Stimulated activated CD4-positive, alpha-beta T cell treated with anti-CD3 and anti-CD28 coated beads, TNF-alpha, amount 100 ng/mL, for 4 hours (primary cell): Measurements from ENCODE around the gene DNAJC6.

Experiments used
- DNase-seq, 3 experiments: peaks; one replicate each; pipeline ENCODE4 v3.0.0-alpha.2; 2020; ENCODE audit warnings: low read depth in 3 of 3

Gene DNAJC6

DNA sequence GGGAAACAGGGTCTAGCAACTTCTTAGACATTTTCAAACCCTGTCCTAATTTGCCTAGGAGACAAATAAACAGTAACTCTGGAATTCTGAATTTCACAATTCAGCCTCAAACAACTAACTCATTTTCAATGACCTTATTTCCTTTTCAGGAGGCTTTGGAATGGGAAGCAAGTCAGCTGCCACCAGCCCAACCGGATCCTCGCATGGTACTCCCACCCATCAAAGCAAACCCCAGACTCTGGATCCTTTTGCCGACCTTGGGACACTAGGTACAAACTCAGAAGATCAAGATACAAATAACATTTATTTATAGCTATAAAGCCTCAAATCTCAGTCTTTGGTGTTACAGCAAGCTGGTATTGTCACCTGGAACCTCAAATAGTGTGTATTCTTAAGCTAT lies 92.3 kb downstream of the DNAJC6 start:
- DNase-seq, result no peak

DNA sequence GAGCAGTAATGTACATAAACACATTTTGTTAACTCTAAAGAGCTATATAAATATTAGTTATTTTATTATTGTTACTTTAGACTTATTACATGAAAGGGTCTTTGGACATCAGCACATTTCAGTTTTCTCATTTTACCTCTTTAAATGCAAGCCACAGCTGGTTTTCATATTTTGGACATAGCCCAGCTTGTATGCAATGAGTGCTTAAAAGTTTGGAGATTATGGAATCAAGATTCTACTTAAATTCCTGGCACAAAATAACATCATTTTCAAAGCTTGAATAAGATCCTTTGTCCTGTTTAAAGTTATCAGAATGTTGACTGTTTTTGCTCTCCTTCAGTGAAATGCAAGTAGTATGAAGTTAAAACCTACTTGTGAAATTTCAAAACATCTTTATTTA lies 95.6 kb downstream of the DNAJC6 start:
- no peak for DNase-seq

DNA sequence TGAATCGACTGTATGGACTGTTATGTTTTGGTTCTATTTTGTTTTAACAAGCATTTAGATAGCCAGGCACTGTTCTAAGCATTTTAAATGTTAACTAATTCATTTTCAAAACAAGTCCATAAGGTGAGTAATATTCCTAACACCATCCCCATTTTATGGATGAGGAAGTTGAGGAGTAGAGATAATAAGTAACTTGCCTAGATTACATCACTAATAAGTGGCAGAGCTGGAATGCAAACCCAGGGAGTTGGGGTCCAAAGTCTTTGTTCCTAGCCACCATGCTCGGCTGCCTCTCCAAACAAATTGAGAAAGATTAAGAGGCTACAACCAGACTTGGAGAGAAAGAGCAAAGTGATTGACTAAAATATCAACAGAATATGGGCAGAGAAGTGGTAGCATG lies 98.5 kb downstream of the DNAJC6 start:
- no peak for DNase-seq

DNA sequence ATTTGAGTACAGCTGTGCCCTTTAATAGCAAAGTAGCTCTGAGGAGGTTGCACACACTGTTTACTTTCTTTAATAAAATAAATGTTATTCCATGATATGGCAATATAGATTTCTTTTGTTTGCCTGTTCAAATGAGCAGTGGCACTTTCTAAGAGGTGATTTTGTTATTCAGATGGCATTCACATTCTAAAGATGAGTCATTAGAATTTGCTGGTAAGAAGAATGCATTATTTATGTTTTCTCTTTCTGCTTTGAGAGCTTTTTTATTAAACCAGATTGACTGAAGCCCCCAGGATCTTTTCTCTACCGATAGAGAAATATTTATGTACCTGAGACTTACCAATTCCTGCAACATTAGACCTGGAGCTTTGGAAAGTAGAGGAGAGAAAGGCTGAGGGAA lies 100.0 kb downstream of the DNAJC6 start:
- DNase-seq, result no peak

DNA sequence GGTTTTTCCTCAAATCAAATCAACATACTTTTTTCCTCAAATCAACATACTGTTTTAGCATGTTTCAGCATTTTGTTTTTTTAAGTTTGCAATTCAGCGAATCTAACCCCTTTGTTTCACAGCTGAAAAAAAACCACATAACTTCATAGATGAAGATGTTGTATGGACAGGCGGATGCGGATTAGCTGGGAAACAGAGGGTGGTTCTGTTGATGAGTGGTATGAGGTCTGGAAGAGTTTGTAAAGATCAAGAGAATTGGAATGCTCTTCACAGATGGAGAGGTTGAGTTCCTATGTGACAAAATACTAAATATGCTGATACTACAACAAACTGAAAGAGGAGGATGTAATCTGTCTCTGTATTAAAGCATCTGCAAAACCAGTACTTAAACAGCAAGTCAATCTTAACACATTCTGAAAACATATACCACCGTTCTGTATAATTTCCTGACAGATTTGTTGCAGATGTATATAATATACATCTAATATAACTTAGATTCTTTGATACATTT lies 100.5 kb downstream of the DNAJC6 start:
- no peak for DNase-seq

DNA sequence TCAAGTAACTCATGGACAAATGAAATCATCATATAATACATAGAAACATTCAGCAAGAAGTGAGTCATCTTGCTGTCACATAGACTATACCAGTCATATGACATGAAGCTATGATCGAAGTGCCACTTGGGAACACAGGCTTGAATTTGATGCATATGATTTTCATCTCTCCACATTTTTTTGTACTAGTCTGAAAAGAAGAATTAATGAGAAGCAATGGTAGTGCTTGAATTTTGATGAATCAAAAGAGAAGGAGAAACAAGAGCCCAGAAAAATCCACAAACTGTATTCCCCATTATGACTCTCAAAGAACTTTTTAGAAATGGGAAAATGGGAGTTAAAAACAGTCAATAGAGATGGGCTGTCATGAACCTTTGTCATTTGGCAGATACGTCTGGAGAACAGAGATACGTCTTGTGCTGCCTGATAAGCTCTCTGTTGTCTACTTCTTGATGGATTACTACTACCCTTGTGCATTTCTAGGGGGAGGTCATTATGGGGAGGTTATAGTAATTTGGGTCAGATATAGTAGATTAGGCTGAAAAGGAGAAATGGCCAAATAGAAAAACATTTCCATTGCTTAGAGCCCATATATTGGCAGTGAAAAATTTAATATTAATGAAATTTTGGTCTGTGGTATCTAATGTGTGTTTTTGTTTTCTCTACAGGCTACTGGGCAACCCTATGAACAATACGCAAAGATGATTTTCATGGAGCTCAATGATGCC lies 103.1 kb downstream of the DNAJC6 start:
- no peak for DNase-seq

DNA sequence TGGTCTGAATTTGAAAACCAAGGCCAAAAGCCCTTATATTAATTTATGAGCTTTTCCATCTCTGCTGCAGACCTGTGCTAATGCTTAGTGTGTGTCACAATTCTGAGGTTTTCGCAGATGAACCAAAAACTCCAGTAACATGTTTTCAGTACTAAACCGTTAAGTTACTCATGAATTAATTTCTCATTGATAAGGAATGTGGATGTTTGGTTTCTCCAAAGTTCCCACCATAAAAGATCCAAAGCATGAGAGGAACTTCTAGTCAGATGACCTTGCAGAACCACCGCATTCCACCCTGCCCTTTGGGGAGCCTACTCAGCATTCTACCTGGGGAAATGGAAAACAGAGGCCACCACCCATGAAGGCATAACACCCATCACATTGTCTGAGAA lies 103.6 kb downstream of the DNAJC6 start:
- DNase-seq, result no peak

DNA sequence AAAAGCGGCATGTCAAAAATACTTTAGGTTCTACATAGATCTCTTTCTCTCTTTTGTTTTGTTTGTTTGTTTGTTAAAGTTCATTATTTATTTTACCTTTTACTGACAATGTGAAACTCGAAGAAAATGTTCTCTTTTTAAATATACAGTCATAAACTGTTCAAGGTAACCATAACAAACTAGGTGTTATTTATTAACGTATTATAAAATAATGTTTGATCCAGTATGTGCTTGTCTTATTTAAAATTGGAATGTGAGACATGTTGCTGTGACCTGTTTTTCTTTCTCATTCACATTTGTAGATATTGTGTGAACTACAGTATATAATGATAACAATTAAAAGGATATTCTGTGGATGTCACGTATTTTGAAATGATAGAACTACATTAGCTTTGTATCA lies 105.2 kb downstream of the DNAJC6 start:
- DNase-seq, result no peak

DNA sequence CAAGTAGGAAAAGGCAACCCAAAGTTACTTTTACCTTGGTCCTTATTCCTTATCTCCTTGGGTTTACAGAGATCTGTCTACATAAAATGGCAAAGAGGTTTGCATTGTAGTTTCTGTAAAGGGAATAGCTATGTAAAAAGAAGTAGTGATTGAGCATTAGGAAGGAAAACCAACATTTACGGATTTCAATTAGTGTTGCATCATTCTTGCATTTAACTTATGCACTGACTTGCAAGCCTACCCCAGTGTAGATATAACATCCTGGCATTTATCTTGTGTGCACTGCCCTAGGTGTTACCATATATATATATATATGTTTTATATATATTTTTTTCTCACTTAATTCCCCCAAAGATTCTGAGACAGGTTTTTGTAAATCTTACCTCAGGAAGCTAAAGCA lies 107.4 kb downstream of the DNAJC6 start:
- DNase-seq, result no peak

DNA sequence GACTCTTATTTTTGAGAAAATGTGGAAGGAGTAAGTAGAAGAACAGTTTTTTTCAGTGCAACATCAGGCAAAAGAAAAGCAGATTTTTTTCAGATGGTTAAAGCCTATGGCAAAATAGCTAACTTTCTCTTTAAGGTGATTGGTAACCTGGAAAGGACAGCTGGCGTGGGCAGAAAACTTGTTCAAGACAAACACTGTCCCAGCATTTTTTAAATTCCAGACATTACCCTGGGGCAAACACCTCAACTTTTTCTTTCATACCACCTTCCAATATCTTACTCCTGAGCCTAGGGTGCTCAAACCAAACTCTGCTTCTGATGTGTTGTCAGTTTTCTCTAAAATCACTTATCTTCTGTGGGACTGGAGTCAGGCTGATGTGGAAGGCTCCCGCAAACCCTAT lies 108.4 kb downstream of the DNAJC6 start:
- DNase-seq, result no peak

DNA sequence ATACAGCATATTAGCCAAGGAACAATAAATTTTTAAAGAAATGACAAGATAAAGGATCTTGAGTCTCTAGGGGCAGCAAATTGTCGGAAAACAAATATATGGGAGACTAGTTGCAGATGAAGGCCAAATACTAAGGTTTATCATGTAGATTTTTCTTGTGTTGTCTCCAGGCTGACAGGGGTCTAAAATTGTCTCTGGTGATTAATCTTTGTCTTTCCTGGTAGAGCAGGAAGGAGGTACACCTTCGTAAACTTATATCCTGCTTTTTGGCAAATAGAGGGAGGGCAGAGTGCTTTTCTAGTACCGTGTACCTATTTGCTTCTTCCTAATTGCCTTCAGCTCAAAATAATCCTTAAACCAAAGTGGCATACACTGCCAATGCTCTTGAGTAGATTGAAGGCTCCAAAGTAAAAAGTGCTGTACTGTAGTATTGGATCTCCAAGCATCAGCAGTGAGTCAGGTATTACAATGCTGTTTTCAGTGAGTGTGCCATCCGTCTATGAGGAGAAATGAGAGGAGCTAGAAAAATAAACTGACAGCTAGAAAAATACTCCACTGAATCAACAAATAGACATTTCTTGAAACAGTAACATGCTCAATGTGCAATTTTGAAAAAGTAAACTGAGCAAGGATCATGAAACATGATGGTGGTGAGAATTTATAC lies 109.3 kb downstream of the DNAJC6 start:
- no peak for DNase-seq

DNA sequence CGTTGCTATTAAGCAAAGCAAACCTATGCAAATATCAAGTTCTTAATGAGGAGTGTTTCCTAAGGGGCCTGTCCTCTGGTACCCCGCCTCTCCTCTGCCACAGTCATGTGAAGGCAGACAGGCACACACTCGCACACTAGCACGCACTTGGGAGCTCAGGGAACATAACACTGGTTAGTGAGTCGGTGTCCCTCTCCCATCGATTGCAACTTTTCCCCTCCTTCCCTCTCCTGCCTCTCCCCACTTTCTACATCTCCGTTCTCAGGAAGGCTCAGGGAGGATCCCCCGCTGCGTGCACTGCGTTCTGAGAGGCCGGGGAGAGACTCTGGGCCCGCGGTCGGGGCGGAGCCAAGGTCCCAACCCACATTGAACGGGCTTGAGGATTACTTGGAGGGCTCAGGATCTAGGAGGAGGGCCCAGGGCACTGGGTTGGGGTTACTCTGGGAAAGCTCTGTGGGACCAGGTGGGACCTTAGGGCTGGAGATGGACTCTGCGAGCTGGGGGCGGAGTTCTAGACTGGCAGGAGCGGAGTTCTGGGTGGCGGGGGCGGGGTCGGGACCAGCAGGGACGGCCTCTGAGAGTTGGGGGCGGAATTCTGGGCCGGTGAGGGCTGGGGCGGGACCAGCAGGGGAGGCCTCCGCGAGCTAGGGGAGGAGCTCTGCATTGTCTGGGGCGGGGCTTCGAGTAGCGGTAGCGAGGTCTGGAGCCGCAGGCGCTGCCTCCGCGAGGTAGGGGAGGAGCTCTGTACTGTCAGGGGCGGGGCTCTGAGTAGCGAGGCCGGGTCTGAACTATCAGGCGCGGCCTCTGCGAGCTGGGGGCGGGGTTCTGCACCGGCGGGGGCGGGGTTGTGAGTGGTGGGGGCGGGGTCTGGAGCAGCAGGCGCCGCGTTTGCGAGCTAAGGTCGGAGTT lies 110.6 kb downstream of the DNAJC6 start:
- DNase-seq, result peak; percentile 94 to 99 (median 98)

DNA sequence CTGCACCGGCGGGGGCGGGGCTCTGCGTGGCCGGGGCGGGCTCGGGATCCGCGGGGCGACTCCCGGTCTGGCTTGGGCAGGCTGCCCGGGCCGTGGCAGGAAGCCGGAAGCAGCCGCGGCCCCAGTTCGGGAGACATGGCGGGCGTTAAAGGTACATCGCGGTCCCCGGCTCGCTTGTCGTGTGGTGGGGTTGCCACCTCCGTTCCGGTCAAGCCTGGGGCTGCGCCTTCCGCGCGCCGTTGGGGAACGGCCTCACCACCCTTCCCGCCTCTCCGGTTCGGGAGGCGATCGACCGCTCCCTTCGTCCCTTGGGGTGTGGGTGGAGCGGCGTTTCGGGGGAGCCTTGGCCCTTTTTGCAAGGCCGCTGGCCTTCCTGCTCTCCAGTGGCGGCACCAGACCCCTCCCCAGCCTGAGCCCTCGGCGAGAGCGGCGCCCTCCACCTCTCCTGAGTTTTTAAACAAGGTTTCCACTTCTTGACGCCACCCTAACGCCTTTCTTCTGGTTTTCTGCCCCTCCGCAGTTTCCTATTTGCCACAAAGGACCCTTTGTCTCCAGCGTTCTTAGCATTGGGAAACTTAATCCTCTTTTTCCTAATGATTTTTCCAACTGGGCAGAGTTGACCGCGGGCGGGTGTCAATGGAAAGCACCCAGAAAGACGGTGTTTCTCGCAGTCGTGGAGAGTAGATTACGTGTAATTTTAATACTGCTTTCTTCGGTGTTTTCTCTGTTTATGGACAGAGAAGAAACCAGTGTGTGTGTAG lies 111.4 kb downstream of the DNAJC6 start, which contains the start of the genes LEPR and LEPROT:
Gene LEPR, plus strand, starts transcription at position 79 of the 761 bp plus-strand sequence. CDS start 144,898 bp downstream, outside the sequence.
Gene LEPROT, plus strand, starts transcription at position 79 of the 761 bp plus-strand sequence. Its CDS starts 57 bp downstream, at position 136.
- DNase-seq, result peak in 1 of 3 experiments; percentile 1

DNA sequence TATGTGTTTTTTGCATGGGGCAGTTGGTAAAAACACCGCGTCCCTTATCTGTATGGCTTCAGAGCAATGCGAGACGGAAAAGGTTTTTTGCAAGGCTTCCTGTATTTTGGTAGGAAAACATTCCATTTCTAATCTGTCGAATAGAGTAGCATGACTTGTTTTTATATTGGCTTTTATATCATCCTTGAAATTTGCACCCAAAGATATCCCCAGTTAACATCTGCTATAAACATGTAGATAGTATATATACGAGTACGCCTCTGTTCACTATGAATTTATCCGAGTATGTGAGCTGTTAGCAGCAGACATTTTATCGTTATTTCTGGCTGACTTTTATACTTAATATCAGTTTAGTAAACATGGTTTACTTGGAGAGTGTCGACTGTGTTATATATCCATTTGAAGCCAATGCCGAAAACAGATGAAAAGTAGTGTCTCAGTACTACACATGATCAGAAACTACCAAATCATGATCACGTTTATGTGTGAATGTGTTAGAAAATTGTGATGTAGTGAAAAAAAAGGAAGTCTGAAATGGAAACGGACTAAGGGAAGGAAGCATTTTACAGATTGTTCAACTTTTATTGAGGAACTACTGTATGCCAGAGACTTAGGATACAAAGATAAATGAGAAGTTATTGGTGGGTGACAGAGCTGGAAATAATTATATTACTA lies 112.1 kb downstream of the DNAJC6 start:
- no peak for DNase-seq

DNA sequence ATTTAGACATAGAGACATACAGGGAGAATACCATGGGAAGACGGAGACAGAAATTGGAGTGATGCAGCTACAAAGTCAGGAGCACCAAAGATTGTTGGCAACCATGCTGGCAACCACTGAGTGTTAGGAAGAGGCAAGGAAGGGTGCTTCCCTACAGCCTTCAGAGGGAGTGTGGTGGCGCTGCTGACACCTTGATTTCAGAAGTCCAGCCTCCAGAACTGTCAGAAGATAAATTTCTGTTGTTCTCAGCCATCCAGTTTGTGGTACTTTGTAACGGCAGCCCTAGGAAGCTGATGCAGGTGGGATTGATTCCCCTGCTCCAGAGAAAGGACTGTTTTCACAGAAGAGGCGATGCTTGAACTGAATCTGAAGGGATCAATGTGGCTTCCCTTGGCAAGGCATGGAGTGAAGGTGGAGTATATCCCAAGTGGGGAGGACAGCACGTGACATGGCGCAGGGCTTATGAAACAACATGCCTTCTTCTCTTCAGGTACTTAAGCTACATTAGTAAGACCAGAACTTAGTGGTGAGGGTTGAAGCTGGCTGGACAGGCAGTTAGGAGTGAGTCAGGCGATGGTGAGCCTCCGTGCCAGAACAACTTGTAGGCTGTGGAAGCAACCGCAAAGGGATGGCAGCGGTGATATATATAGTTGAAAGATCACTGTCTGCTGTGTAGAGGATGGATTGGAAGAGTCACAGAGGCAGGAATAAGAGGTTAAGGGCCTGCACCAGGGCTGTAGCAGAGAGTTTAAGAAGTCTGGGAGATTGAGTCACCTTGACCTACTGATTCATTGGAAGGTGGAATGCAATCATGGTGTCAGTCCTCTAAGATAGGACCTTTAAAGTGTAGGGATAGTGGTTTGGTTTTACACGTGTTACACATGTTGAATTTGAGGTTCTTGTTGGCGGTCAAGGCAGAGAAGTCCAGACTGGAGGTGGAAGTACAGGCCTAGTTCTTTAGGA lies 113.2 kb downstream of the DNAJC6 start:
- no peak for DNase-seq

DNA sequence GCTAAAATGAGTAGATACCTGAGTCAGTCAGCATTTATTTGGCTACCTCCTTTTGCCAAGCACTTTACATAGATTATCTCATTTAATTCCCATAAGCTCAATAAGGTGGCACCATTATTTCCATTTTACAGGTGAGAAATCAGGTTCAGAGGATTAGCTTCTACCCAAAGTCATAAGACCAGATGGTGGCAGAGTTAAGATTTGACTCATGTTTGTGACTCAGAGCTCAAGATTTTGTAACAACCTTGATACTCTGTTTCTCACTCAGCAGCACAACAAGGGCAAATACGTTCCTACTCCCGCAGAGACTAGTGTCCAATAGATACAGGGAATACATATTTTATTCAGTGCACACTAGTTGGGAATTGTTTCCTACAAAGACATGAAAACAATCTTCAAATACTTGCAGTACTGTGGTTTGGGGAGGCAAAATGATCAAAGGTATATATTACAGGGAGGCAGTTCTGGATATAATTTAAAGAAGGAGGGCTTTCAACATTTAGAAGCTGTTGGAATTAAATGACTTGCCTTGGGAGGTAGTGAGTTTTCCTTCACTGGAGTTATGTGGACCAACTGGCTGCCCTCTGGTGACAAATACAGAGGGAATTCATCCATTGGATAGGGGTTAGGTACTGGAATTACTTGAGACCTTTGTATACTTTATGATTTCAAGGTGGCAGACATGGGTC lies 114.7 kb downstream of the DNAJC6 start:
- no peak for DNase-seq

DNA sequence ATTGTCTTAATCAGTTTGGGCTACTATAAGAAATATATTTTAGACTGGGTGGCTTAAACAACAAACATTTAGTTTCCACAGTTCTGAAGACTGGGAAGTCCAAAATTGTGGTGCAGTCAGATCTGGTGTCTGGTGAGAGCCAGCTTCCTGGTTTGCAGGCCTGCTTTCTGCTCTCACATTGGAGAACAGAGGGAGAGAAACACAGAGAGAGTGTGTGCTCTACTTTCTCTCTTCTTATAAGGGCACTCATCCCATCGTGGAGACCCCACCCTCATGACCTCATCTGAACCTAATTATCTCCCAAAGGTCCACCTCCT lies 115.2 kb downstream of the DNAJC6 start:
- no peak for DNase-seq

DNA sequence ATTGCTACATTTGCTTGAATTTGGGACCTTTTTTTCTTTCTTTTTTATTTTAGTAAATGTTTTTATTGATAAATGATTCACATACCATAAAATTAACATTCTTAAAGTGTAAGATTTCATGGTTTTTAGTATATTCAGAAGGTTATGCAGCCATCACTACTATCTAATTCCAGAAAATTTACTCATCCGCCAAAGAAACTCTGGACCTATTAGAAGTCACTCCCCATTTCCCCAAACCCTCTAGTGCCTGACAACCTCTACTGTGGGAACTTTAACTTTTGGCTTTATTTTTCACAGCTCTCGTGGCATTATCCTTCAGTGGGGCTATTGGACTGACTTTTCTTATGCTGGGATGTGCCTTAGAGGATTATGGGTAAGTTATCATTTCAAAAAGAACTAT lies 115.7 kb downstream of the DNAJC6 start:
- DNase-seq, result no peak

DNA sequence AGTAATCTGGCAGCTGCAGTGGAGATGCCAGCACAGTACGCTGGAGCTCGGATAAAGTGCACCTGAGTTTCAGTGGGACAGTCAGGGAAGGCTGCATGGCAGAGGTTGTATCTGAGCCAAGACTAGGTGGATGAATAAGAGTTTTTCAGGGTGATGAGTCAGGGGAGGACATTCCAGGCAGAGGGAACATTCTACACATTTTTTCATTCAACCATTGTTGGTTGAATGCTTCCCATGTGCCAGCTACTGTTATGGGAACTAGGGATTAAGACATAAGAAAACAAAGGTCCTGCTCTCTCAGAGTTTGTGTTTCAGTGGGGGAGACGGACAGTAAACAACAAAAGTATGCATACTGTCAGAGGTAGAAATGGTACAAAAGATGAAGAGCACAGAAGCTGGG lies 116.4 kb downstream of the DNAJC6 start:
- no peak for DNase-seq
